Fibroblast of skin of scalp (primary cell): ENCODE results near the gene PPIP5K1.

Experiments used
- DNase-seq: peaks from one replicate; pipeline ENCODE4 v3.0.0-alpha.2; 2013

The PPIP5K1 gene

DNA sequence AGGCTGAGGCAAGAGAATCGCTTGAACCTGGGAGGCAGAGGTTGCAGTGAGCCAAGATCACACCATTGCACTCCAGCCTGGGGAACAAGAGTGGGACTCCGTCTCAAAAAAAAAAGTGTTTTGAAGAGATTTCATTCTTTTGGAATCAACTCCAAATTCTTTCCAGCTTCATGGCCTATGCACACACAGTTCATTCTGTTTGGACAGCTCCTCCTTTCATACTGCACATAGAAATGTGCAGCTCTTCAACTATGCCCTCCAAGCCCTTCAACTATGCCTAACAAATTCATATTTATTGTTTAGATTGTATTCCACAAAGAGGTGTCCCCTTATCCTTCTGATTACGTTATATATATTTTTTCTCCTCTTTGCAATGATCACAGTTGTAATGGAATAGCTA, 101.2 kb downstream of the PPIP5K1 start:
- no peak for DNase-seq

DNA sequence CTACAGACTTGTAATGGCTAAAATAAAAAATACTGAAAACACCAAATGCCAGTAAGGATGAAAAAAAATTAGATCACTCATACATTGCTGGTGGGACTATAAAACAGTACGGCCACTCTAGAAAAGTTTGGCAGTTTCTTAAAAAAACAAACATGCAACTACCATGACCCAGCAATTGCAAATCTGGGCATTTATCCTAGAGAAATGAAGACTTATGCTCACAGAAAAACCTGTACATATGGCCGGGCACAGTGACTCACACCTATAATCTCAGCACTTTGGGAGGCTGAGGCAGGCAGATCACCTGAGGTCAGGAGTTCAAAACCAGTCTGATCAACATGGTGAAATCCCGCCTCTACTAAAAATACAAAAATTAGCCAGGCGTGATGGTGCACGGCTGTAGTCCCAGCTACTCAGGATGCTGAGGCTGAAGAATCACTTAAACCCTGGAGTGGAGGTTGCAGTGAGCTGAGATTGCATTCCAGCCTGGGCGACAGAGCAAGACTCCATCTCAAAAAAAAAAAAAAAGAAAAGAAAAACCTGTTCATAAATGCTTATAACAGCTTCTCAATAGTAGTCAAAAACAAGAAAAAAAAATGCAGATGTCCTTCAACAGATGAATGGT, 102.6 kb downstream of the PPIP5K1 start:
- no peak for DNase-seq

GRCh38 chr15:43484455-43484854, 105.6 kb downstream of the PPIP5K1 start:
- no peak for DNase-seq
